Measurements from ENCODE around the gene SCLY. TPM values are rescaled to one million over a fixed set of nuclear protein-coding genes. Genes with fewer than 3 reads are reported as not detected.

SCLY gene
- total and polyA plus RNA-seq, 2 of the 13 experiments (the other 11 are each of a cell fraction or from before 2014, with no cell fraction given), result 27.9 to 38.6 TPM

- TF ChIP-seq RNF219 (CRISPR knock-in tag; IDR thresholded peaks at IDR 0.05) (no peak), GTF3A (CRISPR knock-in tag; conservative IDR thresholded peaks at IDR 0.05) (no peak), FOXC1 (CRISPR knock-in tag; IDR thresholded peaks at IDR 0.05; ENCODE audit: borderline replicate concordance) (no peak), KMT2B (CRISPR knock-in tag; IDR thresholded peaks at IDR 0.05) (no peak; the same call in 1 of the 2 replicates), ZNF598 (CRISPR knock-in tag; IDR thresholded peaks at IDR 0.05; ENCODE audit: borderline replicate concordance) (no peak), GRHL1 (CRISPR knock-in tag; conservative IDR thresholded peaks at IDR 0.05) (no peak), SKI (IDR thresholded peaks at IDR 0.05; ENCODE audit: partially characterized antibody) (peak; percentile 57), MAFK (conservative IDR thresholded peaks at IDR 0.05 in 1 of 2, IDR thresholded peaks at IDR 0.05 in 1 of 2; ENCODE audit: low read length in 2 of 2) (no peak), ZSCAN12 (CRISPR knock-in tag; IDR thresholded peaks at IDR 0.05) (peak; percentile 24; the same call in 1 of the 2 replicates), NFE2 (CRISPR knock-in tag; IDR thresholded peaks at IDR 0.05) (no peak), ZNF33A (CRISPR knock-in tag; IDR thresholded peaks at IDR 0.05; ENCODE audit: borderline replicate concordance) (peak; percentile 55; the same call in 1 of the 2 replicates), ZNF543 (CRISPR knock-in tag; IDR thresholded peaks at IDR 0.05) (0 out of 2 replicates have a peak, but pooled peaks have one; percentile 63), ZNF597 (CRISPR knock-in tag; IDR thresholded peaks at IDR 0.05) (no peak), KLF15 (CRISPR knock-in tag; IDR thresholded peaks at IDR 0.05; ENCODE audit: borderline replicate concordance) (no peak)
- TF ChIP-seq, protein P1, sequence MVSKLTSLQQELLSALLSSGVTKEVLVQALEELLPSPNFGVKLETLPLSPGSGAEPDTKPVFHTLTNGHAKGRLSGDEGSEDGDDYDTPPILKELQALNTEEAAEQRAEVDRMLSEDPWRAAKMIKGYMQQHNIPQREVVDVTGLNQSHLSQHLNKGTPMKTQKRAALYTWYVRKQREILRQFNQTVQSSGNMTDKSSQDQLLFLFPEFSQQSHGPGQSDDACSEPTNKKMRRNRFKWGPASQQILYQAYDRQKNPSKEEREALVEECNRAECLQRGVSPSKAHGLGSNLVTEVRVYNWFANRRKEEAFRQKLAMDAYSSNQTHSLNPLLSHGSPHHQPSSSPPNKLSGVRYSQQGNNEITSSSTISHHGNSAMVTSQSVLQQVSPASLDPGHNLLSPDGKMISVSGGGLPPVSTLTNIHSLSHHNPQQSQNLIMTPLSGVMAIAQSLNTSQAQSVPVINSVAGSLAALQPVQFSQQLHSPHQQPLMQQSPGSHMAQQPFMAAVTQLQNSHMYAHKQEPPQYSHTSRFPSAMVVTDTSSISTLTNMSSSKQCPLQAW (CRISPR knock-in tag; IDR thresholded peaks at IDR 0.05), result no peak
- TF ChIP-seq, protein P2, sequence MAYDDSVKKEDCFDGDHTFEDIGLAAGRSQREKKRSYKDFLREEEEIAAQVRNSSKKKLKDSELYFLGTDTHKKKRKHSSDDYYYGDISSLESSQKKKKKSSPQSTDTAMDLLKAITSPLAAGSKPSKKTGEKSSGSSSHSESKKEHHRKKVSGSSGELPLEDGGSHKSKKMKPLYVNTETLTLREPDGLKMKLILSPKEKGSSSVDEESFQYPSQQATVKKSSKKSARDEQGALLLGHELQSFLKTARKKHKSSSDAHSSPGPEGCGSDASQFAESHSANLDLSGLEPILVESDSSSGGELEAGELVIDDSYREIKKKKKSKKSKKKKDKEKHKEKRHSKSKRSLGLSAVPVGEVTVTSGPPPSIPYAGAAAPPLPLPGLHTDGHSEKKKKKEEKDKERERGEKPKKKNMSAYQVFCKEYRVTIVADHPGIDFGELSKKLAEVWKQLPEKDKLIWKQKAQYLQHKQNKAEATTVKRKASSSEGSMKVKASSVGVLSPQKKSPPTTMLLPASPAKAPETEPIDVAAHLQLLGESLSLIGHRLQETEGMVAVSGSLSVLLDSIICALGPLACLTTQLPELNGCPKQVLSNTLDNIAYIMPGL (CRISPR knock-in tag; IDR thresholded peaks at IDR 0.05; ENCODE audit: borderline replicate concordance in 1 of 2, low read depth in 1 of 2), result peak in 1 of 2 experiments; percentile 69; a peak in 1 of 4 replicates
These were observed 19.1 kb downstream of the SCLY start (continued) for GRCh38 chr2:238079874-238080327.
